Endothelial cell (in vitro differentiated cells): ENCODE results near the gene SPINK5. TPM values are rescaled to one million over a fixed set of nuclear protein-coding genes. Genes with fewer than 3 reads are reported as not detected.

ENCODE experiments used
- DNase-seq: peaks from one replicate; pipeline ENCODE4 v3.0.0; 2021; ENCODE audit warnings: low spot score
- H3K27ac Mint-ChIP-seq: one replicate; pipeline ENCODE4 v1.8.0; 2021; ENCODE audit warnings: mixed read lengths, inconsistent platforms; ENCODE audit not compliant: unreplicated experiment
- H3K27me3 Mint-ChIP-seq: one replicate; pipeline ENCODE4 v1.8.0; 2021; ENCODE audit warnings: mild to moderate bottlenecking, moderate library complexity, mixed read lengths, inconsistent platforms; ENCODE audit not compliant: unreplicated experiment
- H3K36me3 Mint-ChIP-seq: one replicate; pipeline ENCODE4 v1.8.0; 2021; ENCODE audit warnings: mild to moderate bottlenecking, low read depth, mixed read lengths, inconsistent platforms; ENCODE audit not compliant: unreplicated experiment
- H3K4me1 Mint-ChIP-seq: one replicate; pipeline ENCODE4 v1.8.0; 2021; ENCODE audit warnings: mild to moderate bottlenecking, mixed read lengths, inconsistent platforms; ENCODE audit not compliant: unreplicated experiment
- H3K4me3 Mint-ChIP-seq: one replicate; pipeline ENCODE4 v1.8.0; 2021; ENCODE audit warnings: mild to moderate bottlenecking, mixed read lengths, inconsistent platforms; ENCODE audit not compliant: unreplicated experiment
- H3K9me3 Mint-ChIP-seq: one replicate; pipeline ENCODE4 v1.8.0; 2021; ENCODE audit warnings: mixed read lengths, inconsistent platforms; ENCODE audit not compliant: unreplicated experiment
- total RNA-seq: library from RNA; stranded (reverse); fragmentation: NEBNext Ultra II Directional; extraction: Animal tissue kit (Norgen Biotek cat#: 25700); gene quantifications from one replicate; pipeline ENCODE4 v1.2.1, GENCODE V29; 2021; ENCODE audit not compliant: unreplicated experiment
- TF ChIP-seq, protein P1 (sequence below): fragments of 200-600 bp; sonication (generic); IDR thresholded peaks from one replicate; pipeline ENCODE4 v1.5.0; 2021; ENCODE audit warnings: antibody characterized with exemption; ENCODE audit not compliant: unreplicated experiment

SPINK5 gene
- total RNA-seq, 1 donor from 2014 or later = 4.3 TPM

DNA sequence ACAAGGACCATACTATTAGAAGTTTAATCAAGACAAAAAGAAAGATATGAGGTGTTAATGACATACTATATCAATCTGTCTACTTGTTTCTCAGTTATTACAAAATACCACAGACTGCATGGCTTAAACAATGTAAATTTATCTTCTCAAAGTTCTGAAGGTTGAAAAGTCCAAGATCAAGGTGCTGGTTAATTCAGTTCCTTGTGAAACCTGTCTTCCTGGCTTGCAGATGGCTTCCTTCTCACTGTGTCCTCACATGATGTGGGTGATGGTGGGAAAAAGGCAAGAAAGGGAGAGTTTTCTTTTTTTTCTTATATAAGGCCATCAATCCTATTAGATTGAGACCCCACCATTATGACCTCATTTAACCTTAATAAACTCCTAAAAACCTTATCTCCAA, 89.0 kb downstream of the SPINK5 start:
- Mint-ChIP-seq H3K9me3 (no peaks in the 10 kb centered on the region), H3K4me3 (no peak overlapping the region), H3K27me3 (no peaks in the 10 kb centered on the region), H3K36me3 (no peaks in the 10 kb centered on the region), H3K4me1 (no peaks in the 10 kb centered on the region), H3K27ac (no peak overlapping the region)
- no peak for DNase-seq
- TF ChIP-seq, protein P1, sequence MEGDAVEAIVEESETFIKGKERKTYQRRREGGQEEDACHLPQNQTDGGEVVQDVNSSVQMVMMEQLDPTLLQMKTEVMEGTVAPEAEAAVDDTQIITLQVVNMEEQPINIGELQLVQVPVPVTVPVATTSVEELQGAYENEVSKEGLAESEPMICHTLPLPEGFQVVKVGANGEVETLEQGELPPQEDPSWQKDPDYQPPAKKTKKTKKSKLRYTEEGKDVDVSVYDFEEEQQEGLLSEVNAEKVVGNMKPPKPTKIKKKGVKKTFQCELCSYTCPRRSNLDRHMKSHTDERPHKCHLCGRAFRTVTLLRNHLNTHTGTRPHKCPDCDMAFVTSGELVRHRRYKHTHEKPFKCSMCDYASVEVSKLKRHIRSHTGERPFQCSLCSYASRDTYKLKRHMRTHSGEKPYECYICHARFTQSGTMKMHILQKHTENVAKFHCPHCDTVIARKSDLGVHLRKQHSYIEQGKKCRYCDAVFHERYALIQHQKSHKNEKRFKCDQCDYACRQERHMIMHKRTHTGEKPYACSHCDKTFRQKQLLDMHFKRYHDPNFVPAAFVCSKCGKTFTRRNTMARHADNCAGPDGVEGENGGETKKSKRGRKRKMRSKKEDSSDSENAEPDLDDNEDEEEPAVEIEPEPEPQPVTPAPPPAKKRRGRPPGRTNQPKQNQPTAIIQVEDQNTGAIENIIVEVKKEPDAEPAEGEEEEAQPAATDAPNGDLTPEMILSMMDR = no peak

DNA sequence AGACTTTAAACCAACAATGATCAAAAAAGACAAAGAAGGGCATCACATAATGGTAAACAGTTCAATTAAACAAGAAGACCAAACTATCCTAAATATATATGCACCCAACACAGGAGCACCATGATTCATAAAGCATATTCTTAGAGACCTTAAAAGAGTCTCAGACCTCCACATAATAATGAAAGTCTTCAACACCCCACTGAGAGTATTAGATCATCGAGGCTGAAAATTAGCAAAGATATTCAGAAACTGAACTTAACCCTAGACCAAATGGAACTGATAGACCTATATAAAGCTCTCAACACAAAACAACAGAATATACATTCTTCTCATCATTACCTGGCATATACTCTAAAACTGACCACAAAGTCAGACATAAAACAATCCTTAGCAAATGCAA, 92.8 kb downstream of the SPINK5 start:
- DNase-seq = no peak
- H3K36me3 Mint-ChIP-seq = no peaks in the 10 kb centered on the region
- H3K4me1 Mint-ChIP-seq = no peaks in the 10 kb centered on the region
- TF ChIP-seq, protein P1 = no peak
- no peak overlapping the region for H3K27ac Mint-ChIP-seq
- no peaks in the 10 kb centered on the region for H3K9me3 Mint-ChIP-seq
- no peaks in the 10 kb centered on the region for H3K27me3 Mint-ChIP-seq
- no peak overlapping the region for H3K4me3 Mint-ChIP-seq

DNA sequence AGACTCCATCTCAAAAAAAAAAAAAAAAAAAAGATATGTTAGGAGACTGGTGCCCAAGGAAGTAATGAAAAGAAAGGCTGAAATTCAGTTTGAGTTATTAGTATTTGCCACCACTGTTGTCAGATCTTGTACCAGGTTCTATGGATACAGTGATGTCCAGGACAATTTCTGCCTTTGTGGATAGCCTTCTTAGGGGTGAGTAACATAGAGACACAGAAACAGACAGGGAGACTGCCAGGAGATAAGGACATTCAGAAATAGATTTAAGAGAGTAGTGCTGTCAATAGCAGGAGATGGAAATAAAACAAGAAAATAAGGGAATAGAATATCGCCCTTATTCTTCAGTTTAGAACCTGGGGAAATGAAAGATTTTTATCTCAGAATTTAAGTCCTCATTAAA, 98.3 kb downstream of the SPINK5 start:
- Mint-ChIP-seq H3K27me3 (no peaks in the 10 kb centered on the region), H3K4me1 (no peaks in the 10 kb centered on the region), H3K4me3 (no peak overlapping the region), H3K9me3 (no peaks in the 10 kb centered on the region), H3K27ac (no peak overlapping the region), H3K36me3 (no peaks in the 10 kb centered on the region)
- TF ChIP-seq, protein P1 = no peak
- DNase-seq = no peak

DNA sequence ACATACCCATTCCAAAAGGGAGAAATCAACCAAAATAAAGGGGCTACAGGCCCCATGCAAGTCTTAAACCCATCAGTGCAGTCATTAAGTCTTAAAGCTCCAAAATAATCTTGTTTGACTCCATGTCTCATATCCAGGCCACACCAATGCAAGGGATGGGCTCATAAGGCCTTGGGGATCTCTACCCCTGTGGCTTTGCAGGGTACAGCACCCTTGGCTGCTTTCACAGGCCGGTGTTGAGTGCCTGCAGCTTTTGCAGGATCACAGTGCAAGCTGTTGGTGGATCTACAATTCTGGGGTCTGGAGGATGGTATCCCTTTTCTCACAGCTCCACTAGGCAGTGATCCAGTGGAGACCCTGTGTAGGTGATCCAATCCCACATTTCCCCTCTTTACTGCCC, 99.6 kb downstream of the SPINK5 start:
- no peak for DNase-seq
- no peaks in the 10 kb centered on the region for H3K36me3 Mint-ChIP-seq
- H3K4me3 Mint-ChIP-seq = no peak overlapping the region
- TF ChIP-seq, protein P1 = no peak
- no peak overlapping the region for H3K27ac Mint-ChIP-seq
- H3K4me1 Mint-ChIP-seq = no peaks in the 10 kb centered on the region
- H3K9me3 Mint-ChIP-seq = no peaks in the 10 kb centered on the region
- no peaks in the 10 kb centered on the region for H3K27me3 Mint-ChIP-seq

DNA sequence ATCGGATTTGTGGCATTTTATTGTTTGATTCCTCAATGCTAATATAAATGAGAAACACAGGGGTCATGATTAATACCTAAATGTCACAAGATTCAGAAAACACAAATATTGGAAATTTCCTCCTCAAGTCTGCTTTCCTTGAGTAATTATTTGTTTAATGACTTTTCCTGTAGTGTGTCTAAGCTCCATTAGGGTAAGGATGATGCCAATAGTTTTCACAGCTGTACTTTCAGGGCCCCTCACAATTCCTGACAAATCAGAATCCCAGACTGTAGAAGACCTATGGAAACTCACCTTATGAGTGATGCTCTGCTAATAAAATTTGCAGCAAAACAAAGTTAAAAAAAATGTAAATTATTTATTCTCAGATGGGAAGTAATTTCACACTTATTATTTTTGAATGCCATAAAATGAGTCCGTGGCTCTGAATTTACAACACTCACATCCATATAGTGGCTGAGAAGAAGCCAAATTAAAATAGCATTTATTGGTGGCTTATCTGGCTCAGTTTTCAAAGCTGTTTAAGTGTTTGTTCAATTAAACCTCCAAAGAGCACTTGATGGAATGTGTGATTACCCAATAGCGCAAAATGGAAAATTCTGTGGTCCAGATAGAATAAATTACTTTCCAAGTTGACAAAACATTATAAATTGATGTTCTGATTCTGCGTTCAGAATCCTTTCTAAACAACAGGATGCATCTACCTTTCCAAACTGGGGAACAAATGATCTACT, 102.9 kb downstream of the SPINK5 start:
- Mint-ChIP-seq H3K4me1 (no peaks in the 10 kb centered on the region), H3K9me3 (no peaks in the 10 kb centered on the region), H3K36me3 (no peaks in the 10 kb centered on the region), H3K27ac (no peak overlapping the region), H3K4me3 (no peak overlapping the region), H3K27me3 (no peaks in the 10 kb centered on the region)
- TF ChIP-seq, protein P1 = no peak
- no peak for DNase-seq
